ENCODE measurements around the gene CSNK1A1L. TPM values are rescaled to one million over a fixed set of nuclear protein-coding genes. Genes with fewer than 3 reads are reported as not detected.

CSNK1A1L gene
- total RNA-seq, 1 donor from 2014 or later = not detected

DNA sequence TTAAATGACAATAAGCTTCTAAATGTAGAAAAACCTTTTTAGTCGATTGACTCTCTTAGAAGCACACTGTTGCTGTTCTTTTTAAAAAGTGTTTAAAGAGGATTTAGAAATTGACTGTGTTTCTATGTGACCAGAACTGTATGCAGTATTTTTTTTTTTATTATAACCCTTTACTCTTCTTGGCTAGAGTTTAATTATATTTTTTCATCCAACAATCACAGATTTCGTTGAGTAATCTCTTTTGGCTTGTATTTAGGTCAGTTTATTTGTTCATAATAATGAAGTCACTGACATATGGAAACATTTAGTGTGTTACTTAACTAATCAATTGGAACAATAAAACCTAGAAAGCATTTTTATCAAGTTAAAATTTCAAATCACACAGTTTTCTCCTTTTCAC is 19.9 kb downstream of the CSNK1A1L start:
- Histone ChIP-seq H3K4me3 (ENCODE audit: low read depth, low read length) (no peak overlapping the region), H3K27me3 (ENCODE audit: control insufficient read depth, insufficient read depth, low read length) (no peaks in the 10 kb centered on the region), H3K36me3 (ENCODE audit: control insufficient read depth, insufficient read depth, low read length) (no peaks in the 10 kb centered on the region)
- DNase-seq (ENCODE audit: low read depth) (no peak), FAIRE-seq (no peak)
- TF ChIP-seq, protein P1, sequence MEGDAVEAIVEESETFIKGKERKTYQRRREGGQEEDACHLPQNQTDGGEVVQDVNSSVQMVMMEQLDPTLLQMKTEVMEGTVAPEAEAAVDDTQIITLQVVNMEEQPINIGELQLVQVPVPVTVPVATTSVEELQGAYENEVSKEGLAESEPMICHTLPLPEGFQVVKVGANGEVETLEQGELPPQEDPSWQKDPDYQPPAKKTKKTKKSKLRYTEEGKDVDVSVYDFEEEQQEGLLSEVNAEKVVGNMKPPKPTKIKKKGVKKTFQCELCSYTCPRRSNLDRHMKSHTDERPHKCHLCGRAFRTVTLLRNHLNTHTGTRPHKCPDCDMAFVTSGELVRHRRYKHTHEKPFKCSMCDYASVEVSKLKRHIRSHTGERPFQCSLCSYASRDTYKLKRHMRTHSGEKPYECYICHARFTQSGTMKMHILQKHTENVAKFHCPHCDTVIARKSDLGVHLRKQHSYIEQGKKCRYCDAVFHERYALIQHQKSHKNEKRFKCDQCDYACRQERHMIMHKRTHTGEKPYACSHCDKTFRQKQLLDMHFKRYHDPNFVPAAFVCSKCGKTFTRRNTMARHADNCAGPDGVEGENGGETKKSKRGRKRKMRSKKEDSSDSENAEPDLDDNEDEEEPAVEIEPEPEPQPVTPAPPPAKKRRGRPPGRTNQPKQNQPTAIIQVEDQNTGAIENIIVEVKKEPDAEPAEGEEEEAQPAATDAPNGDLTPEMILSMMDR (IDR thresholded peaks at IDR 0.05; ENCODE audit: insufficient read depth, low read length, severe bottlenecking) = no peak

DNA sequence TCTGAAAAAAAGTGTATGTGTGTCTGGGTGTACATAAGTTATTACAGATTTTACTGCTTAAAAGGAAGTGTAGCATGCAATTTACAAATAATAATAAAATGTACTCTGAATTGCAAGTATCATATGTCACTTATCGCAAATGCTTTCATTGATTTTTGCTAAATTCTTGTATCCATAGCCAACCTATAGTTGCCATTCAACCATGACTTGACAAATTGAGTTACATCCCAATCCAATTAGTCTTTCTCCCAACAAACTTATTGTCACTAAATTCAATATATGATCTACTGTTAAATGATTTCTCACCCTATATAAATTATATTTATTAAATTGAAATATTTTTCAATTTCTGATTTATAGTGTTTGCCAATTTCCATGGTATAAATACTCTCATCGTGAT is 28.6 kb downstream of the CSNK1A1L start:
- TF ChIP-seq, protein P1 (IDR thresholded peaks at IDR 0.05; ENCODE audit: insufficient read depth, low read length, severe bottlenecking) = no peak
- no peaks in the 10 kb centered on the region for H3K36me3 ChIP-seq (ENCODE audit: control insufficient read depth, insufficient read depth, low read length)
- no peaks in the 10 kb centered on the region for H3K27me3 ChIP-seq (ENCODE audit: control insufficient read depth, insufficient read depth, low read length)
- FAIRE-seq (no peak), DNase-seq (ENCODE audit: low read depth) (no peak)
- H3K4me3 ChIP-seq (ENCODE audit: low read depth, low read length) = no peak overlapping the region

DNA sequence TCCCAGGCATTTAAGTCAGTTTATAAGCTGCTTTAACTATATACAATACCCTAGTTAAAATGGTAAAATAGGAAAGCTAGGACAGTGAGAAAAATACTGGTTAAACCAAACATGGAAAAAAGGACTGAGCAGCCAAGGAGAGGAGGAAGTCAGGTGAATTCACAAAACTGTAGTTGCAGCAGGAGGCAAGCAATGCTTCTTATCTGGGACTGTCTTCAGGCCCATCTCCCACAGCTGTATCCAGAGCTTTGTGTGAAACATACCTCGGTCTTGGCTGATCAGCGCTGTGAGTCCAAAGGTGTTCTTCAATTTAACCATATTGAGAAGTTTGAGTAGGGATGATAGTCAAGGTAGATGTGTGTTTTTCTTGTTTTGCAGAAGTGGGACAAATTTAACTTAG is 30.3 kb downstream of the CSNK1A1L start:
- DNase-seq (ENCODE audit: low read depth) (no peak), FAIRE-seq (no peak)
- Histone ChIP-seq H3K36me3 (ENCODE audit: control insufficient read depth, insufficient read depth, low read length) (no peaks in the 10 kb centered on the region), H3K27me3 (ENCODE audit: control insufficient read depth, insufficient read depth, low read length) (no peaks in the 10 kb centered on the region), H3K4me3 (ENCODE audit: low read depth, low read length) (no peak overlapping the region)
- TF ChIP-seq, protein P1 (IDR thresholded peaks at IDR 0.05; ENCODE audit: insufficient read depth, low read length, severe bottlenecking) = no peak

DNA sequence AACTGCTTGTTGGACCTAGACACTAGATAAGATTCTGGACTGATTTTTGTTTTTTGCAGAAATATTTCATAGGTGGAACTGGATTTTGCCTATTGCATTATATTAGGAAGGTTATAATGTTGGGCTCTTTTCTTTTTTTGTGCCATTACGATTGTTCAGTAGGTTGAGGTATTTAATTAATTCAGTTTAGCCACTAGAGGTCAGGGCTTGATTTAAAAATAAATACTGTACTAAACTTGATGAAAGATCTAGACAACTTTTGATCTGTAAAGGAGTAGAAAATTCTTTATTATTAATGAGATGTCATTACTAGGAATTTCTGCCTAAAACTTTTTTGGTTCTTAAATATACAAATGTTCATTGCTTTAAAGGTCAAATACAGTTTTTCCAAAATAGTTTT is 30.8 kb downstream of the CSNK1A1L start:
- H3K36me3 ChIP-seq (ENCODE audit: control insufficient read depth, insufficient read depth, low read length) = no peaks in the 10 kb centered on the region
- no peak for FAIRE-seq
- peak; percentile 41 for DNase-seq (ENCODE audit: low read depth)
- TF ChIP-seq, protein P1 (IDR thresholded peaks at IDR 0.05; ENCODE audit: insufficient read depth, low read length, severe bottlenecking) = peak; percentile 18
- no peak overlapping the region for H3K4me3 ChIP-seq (ENCODE audit: low read depth, low read length)
- no peaks in the 10 kb centered on the region for H3K27me3 ChIP-seq (ENCODE audit: control insufficient read depth, insufficient read depth, low read length)

DNA sequence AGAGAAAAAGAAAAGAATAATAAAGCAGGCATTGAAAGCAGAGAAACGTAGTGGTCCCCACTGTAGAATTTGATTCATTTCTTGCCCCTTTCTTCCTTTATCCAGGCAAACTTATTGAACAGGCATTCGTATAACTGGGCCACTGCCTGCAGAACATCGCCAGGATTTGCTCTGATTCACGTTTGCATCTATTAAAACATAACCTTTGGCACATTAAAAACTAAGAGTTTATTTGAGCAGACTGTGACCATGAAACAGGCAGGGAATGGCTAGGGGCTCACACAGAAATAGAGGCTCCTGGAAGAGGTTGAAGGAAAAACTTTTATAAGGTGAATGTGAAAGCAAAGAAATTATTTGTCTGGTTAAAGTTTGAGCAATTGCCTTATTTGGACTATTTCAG is 33.4 kb downstream of the CSNK1A1L start:
- DNase-seq (ENCODE audit: low read depth) (no peak), FAIRE-seq (no peak)
- TF ChIP-seq, protein P1 (IDR thresholded peaks at IDR 0.05; ENCODE audit: insufficient read depth, low read length, severe bottlenecking) = no peak

DNA sequence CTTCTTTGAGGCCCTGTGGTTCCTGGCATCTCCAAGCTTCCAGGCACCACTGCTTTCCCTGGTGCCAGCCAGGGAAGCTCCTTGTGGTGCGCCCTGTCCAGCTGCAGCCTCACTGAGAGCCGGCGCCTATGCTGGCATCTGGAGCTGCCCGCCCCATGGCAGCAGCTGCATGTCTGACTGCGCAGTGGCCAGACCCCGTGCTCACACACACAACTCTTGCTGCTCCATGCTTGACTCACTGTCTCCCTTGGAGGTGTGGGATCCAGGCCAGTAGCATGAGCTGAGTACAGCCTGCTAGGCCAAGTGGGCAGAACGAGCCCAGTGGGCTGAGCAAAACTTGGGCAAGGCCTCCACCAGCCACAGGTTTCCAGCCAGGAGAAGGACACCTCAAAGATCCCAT is 34.5 kb downstream of the CSNK1A1L start:
- TF ChIP-seq, protein P1 (IDR thresholded peaks at IDR 0.05; ENCODE audit: insufficient read depth, low read length, severe bottlenecking) = no peak

More for the DNA sequence above, 33.4 kb downstream of the CSNK1A1L start:
- Histone ChIP-seq H3K4me3 (ENCODE audit: low read depth, low read length) (no peak overlapping the region), H3K36me3 (ENCODE audit: control insufficient read depth, insufficient read depth, low read length) (no peaks in the 10 kb centered on the region), H3K27me3 (ENCODE audit: control insufficient read depth, insufficient read depth, low read length) (no peaks in the 10 kb centered on the region)

More for the DNA sequence above, 34.5 kb downstream of the CSNK1A1L start:
- Histone ChIP-seq H3K27me3 (ENCODE audit: control insufficient read depth, insufficient read depth, low read length) (no peaks in the 10 kb centered on the region), H3K4me3 (ENCODE audit: low read depth, low read length) (no peak overlapping the region), H3K36me3 (ENCODE audit: control insufficient read depth, insufficient read depth, low read length) (no peaks in the 10 kb centered on the region)
- no peak for FAIRE-seq
- no peak for DNase-seq (ENCODE audit: low read depth)

Measured in bronchial epithelial cell (primary cell).